GM23338 (cell line): ENCODE results near the gene CACNA1A. TPM values are rescaled to one million over a fixed set of nuclear protein-coding genes. Genes with fewer than 3 reads are reported as not detected.

Source experiments
- CREB1 ChIP-seq: fragments of 250-450 bp; sonication (Bioruptor Pico); IDR thresholded peaks from 2 replicates; pipeline ENCODE4 v1.5.0; 2020; ENCODE audit warnings: low read depth, mild to moderate bottlenecking, moderate library complexity
- ETS1 ChIP-seq: IDR thresholded peaks from 2 replicates; pipeline ENCODE4 v1.6.1; 2016; ENCODE audit warnings: antibody characterized with exemption
- EZH2 ChIP-seq: fragments of 200-600 bp; sonication (generic); IDR thresholded peaks from one replicate; pipeline ENCODE4 v1.8.0; 2017; ENCODE audit warnings: antibody characterized with exemption, mild to moderate bottlenecking, low read depth; ENCODE audit not compliant: unreplicated experiment
- EZH2phosphoT487 ChIP-seq: fragments of 200-600 bp; sonication (generic); IDR thresholded peaks from one replicate; pipeline ENCODE4 v1.8.1; 2018; ENCODE audit warnings: antibody characterized with exemption; ENCODE audit not compliant: unreplicated experiment
- JUNB ChIP-seq: IDR thresholded peaks from one replicate; pipeline ENCODE4 v1.6.1; 2016; ENCODE audit warnings: antibody characterized with exemption; ENCODE audit not compliant: unreplicated experiment
- NANOG ChIP-seq: IDR thresholded peaks from 2 replicates; pipeline ENCODE4 v1.6.1; 2016; ENCODE audit warnings: antibody characterized with exemption, borderline replicate concordance
- POLR2AphosphoS5 ChIP-seq: IDR thresholded peaks from 2 replicates; pipeline ENCODE4 v1.6.1; 2016; ENCODE audit warnings: antibody characterized with exemption, low read depth
- STAT1 ChIP-seq: IDR thresholded peaks from one replicate; pipeline ENCODE4 v1.6.1; 2016; ENCODE audit warnings: antibody characterized with exemption; ENCODE audit not compliant: unreplicated experiment
- ZNF114 ChIP-seq: fragments of 250-450 bp; sonication (Bioruptor Pico); IDR thresholded peaks from 2 replicates; pipeline ENCODE4 v1.5.0; 2020; ENCODE audit warnings: mild to moderate bottlenecking, moderate library complexity
- ZNF331 ChIP-seq: fragments of 250-450 bp; sonication (Bioruptor Pico); IDR thresholded peaks from 2 replicates; pipeline ENCODE4 v1.5.0; 2020; ENCODE audit warnings: low read depth, mild to moderate bottlenecking, moderate library complexity
- ZNF462 ChIP-seq: fragments of 250-450 bp; sonication (Bioruptor Pico); IDR thresholded peaks from 2 replicates; pipeline ENCODE4 v1.5.0; 2020; ENCODE audit warnings: mild to moderate bottlenecking, moderate library complexity
- polyA plus RNA-seq: library from polyadenylated mRNA; unstranded; fragments of >200 nt; fragmentation: Nextera tagmentation; extraction: Ambion mirVana; gene quantifications from 2 replicates; pipeline ENCODE4 v1.2.1, GENCODE V29; 2016
- total RNA-seq: library from RNA; depleted of rRNA; stranded (reverse); fragments of >200 nt; shearing (Covaris generic); gene quantifications from 2 replicates; pipeline ENCODE4 v1.2.3, GENCODE V29; 2014

The CACNA1A gene
- total and polyA plus RNA-seq, 2 experiments from 2014 or later: 7.4 to 20.3 TPM

DNA sequence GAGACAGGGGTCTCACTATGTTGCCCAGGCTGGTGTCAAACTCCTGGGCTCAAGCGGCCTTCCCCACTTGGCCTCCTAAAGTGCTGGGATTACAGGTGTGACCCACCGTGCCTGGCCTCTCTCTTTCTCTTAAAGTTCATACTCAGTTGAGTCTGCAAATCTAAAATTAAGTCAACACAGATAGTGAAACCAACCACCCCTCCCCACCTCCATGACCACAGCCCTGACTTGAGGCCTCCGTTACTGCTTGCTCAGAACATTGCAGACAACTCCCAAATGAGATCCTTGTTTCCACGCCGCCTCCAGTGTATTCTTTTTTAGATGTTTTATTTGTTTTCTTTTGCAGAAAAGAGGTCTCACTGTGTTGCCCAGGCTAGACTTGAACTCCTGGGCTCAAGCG, 94.4 kb downstream of the CACNA1A start (continued):
- no peak for TF ChIP-seq ZNF462 (CRISPR knock-in tag)
- no peak for TF ChIP-seq CREB1
- no peak for TF ChIP-seq ZNF331 (CRISPR knock-in tag)
- TF ChIP-seq JUNB: no peak
- TF ChIP-seq ETS1: no peak
- no peak for TF ChIP-seq ZNF114 (CRISPR knock-in tag)
- TF ChIP-seq EZH2: no peak
- no peak for TF ChIP-seq STAT1
- no peak for TF ChIP-seq POLR2AphosphoS5
- TF ChIP-seq EZH2phosphoT487: no peak
- no peak for TF ChIP-seq NANOG
